Mucosa of stomach (tissue), 1 donor: Measurements from ENCODE around the gene VAC14.
"Not testable (repeated sequence)": the region's sequence is repeated elsewhere in the genome, so short reads cannot be mapped to it uniquely, and the experiment has no call there.

Source experiments
- H3K27me3 ChIP-seq: one replicate; pipeline ENCODE4 v1.7.0; 2013; ENCODE audit warnings: mild to moderate bottlenecking, low read length; ENCODE audit not compliant: control insufficient read depth, insufficient read depth
- H3K36me3 ChIP-seq: one replicate; pipeline ENCODE4 v1.7.0; 2013; ENCODE audit warnings: low read length; ENCODE audit not compliant: control insufficient read depth, insufficient read depth
- H3K4me1 ChIP-seq: one replicate; pipeline ENCODE4 v1.7.0; 2013; ENCODE audit warnings: mild to moderate bottlenecking, low read length; ENCODE audit not compliant: control insufficient read depth, insufficient read depth
- H3K4me3 ChIP-seq: one replicate; pipeline ENCODE4 v1.7.0; 2013; ENCODE audit warnings: low read length
- H3K9ac ChIP-seq: one replicate; pipeline ENCODE4 v1.7.0; 2013; ENCODE audit warnings: mild to moderate bottlenecking, low read length, moderate library complexity
- H3K9me3 ChIP-seq: one replicate; pipeline ENCODE4 v1.7.0; 2013; ENCODE audit warnings: mild to moderate bottlenecking, low read length, moderate library complexity; ENCODE audit not compliant: control insufficient read depth
- donor health status: Pancreatic carcinoma.

VAC14 gene

GRCh38 chr16:70648606-70649005 is 152.4 kb downstream of the VAC14 start:
- no peak overlapping the region for H3K9ac ChIP-seq
- H3K4me1 ChIP-seq, result no peaks in the 10 kb centered on the region
- H3K27me3 ChIP-seq, result no peaks in the 10 kb centered on the region
- H3K36me3 ChIP-seq, result no peaks in the 10 kb centered on the region
- no peak overlapping the region for H3K4me3 ChIP-seq
- no peaks in the 10 kb centered on the region for H3K9me3 ChIP-seq

GRCh38 chr16:70647441-70648359 is 153.3 kb downstream of the VAC14 start:
- Histone ChIP-seq H3K4me1 (no peaks in the 10 kb centered on the region), H3K27me3 (no peaks in the 10 kb centered on the region), H3K36me3 (no peaks in the 10 kb centered on the region), H3K9me3 (no peaks in the 10 kb centered on the region), H3K9ac (no peak overlapping the region), H3K4me3 (no peak overlapping the region)

DNA sequence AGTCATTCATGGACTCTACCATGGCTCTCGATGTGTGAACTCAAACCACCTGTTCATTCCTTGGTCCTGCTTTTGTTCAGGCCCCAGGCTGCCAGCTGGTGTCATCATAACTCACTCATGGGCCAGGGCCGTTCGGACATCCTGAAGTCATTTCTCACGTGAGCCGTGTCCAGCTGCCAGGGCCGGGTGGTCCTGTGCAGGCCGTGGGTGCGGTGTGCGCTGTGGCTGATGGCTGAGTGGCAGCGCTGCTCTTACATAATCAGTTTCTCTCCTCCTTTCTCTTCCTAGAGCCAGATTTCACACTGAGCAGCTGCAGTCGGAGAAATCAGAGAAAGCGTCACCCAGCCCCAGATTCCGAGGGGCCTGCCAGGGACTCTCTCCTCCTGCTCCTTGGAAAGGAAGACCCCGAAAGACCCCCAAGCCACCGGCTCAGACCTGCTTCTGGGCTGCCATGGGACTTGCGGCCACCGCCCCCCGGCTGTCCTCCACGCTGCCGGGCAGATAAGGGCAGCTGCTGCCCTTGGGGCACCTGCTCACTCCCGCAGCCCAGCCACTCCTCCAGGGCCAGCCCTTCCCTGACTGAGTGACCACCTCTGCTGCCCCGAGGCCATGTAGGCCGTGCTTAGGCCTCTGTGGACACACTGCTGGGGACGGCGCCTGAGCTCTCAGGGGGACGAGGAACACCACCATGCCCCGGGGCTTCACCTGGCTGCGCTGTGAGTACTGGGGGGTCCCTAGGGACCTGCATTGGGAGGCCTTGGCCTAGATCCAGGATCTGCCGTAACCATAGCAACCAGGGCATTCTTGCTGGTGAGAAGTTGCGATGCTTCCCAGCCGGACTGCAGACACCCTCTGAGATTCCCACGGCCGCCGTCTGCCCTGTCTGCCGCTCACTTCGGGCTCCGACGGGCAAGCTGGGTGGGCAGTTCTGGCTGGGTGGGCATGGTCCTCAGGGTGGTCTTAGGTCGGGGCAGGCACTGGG is 154.4 kb downstream of the VAC14 start, which contains the start of gene IL34:
Gene IL34, plus strand, starts transcription at position 300 of the 982 bp plus-strand sequence. Its CDS starts 389 bp downstream, at position 689.
- H3K4me1 ChIP-seq, result no peaks in the 10 kb centered on the region
- H3K4me3 ChIP-seq, result no peak within 1 kb of the TSS
- H3K36me3 ChIP-seq, result no peaks in the 10 kb centered on the region
- H3K9me3 ChIP-seq, result no peaks in the 10 kb centered on the region
- no peak within 1 kb of the TSS for H3K9ac ChIP-seq
- H3K27me3 ChIP-seq, result no peaks in the 10 kb centered on the region

GRCh38 chr16:70644763-70645597 is 156.0 kb downstream of the VAC14 start:
- Histone ChIP-seq H3K4me3 (no peak overlapping the region), H3K4me1 (no peaks in the 10 kb centered on the region), H3K36me3 (no peaks in the 10 kb centered on the region), H3K9ac (no peak overlapping the region), H3K9me3 (no peaks in the 10 kb centered on the region), H3K27me3 (no peaks in the 10 kb centered on the region)

GRCh38 chr16:70643264-70643663 is 157.7 kb downstream of the VAC14 start:
- not testable (repeated sequence) for H3K27me3 ChIP-seq, H3K9me3 ChIP-seq, H3K4me1 ChIP-seq

DNA sequence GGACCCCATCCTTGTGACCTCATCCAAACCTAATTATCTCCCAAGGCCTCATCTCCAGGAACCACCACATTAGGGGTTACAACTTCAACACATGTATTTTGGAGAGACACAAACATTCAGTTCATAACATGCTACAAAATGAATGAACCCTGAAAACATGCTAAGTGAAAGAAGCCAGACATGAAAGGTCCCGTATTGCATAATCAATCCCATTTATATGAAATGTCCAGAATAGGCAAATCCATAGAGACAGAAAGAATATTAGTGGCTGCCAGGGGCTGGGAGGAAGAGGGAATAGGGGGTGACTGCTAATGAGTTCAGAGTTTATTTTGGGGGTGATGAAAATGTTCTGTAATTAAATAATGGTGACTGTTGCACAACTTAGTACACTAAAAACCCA is 158.3 kb downstream of the VAC14 start:
- Histone ChIP-seq H3K4me1 (no peaks in the 10 kb centered on the region), H3K9ac (no peak overlapping the region), H3K9me3 (no peaks in the 10 kb centered on the region), H3K27me3 (no peaks in the 10 kb centered on the region), H3K36me3 (no peaks in the 10 kb centered on the region), H3K4me3 (no peak overlapping the region)

More at GRCh38 chr16:70643264-70643663, 157.7 kb downstream of the VAC14 start:
- not testable (repeated sequence) for H3K36me3 ChIP-seq, H3K9ac ChIP-seq, H3K4me3 ChIP-seq

DNA sequence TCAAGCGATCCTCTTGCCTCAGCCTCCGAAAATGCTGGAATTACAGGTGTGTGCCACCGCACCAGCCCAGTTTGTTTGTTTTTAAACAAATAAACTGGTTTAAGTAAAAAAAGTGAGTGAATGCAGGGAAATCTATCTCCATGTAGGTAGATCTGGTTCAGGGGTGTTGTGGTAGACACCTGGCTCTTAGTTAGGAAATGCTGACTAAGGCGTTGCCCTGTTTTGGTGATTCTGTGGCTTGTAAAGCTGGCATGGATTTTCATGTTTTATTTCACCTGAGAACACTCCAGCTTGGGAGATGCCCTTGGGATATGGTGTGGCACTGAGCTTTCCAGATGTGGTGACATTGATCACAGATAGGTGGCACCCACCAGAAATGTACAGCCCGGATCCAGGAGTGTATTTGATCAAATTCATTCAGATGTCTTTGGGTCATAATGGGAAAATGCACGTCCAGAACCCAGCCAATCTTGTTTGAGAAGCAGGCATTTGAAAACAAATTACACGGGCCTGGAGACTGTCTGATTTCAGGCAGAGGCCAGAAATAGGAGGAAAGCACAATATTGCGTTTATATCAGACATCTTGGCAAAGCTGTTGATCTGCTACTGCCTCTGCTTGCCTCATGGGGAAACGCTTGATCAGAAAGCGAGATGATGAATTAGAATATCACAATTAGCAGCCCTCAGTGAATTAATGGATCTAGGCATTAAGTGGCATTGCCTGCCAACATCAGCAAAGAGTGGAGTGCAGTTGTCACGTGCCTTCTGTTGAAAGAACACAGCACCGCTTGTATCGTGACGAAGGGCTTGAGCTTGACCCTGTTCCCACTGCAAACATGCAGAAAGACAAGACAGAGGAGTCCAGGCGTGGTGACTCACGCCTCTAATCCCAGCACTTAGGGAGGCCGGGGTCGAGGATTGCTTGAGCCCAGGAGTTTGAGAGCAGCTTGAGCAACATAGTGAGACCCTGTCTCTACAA is 161.9 kb downstream of the VAC14 start:
- Histone ChIP-seq H3K9me3 (no peaks in the 10 kb centered on the region), H3K4me3 (no peak overlapping the region), H3K27me3 (no peaks in the 10 kb centered on the region), H3K9ac (no peak overlapping the region), H3K36me3 (no peaks in the 10 kb centered on the region), H3K4me1 (no peaks in the 10 kb centered on the region)
